Muscle of back (tissue), 13 donors: ENCODE measurements around the gene IFT57. TPM values are rescaled to one million over a fixed set of nuclear protein-coding genes. Genes with fewer than 3 reads are reported as not detected.
"Not testable (repeated sequence)": the region's sequence is repeated elsewhere in the genome, so short reads cannot be mapped to it uniquely, and the experiment has no call there.

Source experiments
- DNase-seq, 3 donors: peaks; one replicate each; pipeline versions ENCODE4 v3.0.0 to v3.0.0-alpha.2; 2013
- long read RNA-seq, 9 donors: transcript quantifications; one replicate each; lab custom pipeline, GENCODE V29; 2026
- polyA plus RNA-seq, 10 donors: library from polyadenylated mRNA; unstranded; fragments of 120-200 nt; gene quantifications; one replicate each; pipeline ENCODE4 v1.2.1, GENCODE V29; 2013; ENCODE audit not compliant: insufficient read length in 10 of 10

The IFT57 gene, protein sequence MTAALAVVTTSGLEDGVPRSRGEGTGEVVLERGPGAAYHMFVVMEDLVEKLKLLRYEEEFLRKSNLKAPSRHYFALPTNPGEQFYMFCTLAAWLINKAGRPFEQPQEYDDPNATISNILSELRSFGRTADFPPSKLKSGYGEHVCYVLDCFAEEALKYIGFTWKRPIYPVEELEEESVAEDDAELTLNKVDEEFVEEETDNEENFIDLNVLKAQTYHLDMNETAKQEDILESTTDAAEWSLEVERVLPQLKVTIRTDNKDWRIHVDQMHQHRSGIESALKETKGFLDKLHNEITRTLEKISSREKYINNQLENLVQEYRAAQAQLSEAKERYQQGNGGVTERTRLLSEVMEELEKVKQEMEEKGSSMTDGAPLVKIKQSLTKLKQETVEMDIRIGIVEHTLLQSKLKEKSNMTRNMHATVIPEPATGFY
- 10 to 100 TPM; 25.5 to 41.5 (median 31.5) TPM for polyA plus RNA-seq
- long read RNA-seq, donor 1, partial matches to known transcripts: 0 of 2 reads
- long read RNA-seq, donor 1, other reads (novel, unspliced or antisense): 0 of 2 reads
- long read RNA-seq, donor 2, partial matches to known transcripts: 0 of 4 reads
- long read RNA-seq, donor 2, other reads (novel, unspliced or antisense): 0 of 4 reads
- long read RNA-seq, donor 3: 0 reads
- long read RNA-seq, donor 4, transcript IFT57-201 (11 exons, 3,203 nt): major isoform, 7 of 7 reads
- long read RNA-seq, donor 4, partial matches to known transcripts: 0 of 7 reads
- long read RNA-seq, donor 4, other reads (novel, unspliced or antisense): 0 of 7 reads
- long read RNA-seq, donor 5, transcript IFT57-201 (11 exons, 3,203 nt): major isoform, 6 of 7 reads
- long read RNA-seq, donor 5, partial matches to known transcripts: 0 of 7 reads
- long read RNA-seq, donor 5, other reads (novel, unspliced or antisense): 0 of 7 reads
- long read RNA-seq, donor 6, transcript IFT57-201 (11 exons, 3,203 nt): major isoform, 6 of 6 reads
- long read RNA-seq, donor 6, partial matches to known transcripts: 0 of 6 reads
- long read RNA-seq, donor 6, other reads (novel, unspliced or antisense): 0 of 6 reads
- long read RNA-seq, donor 7, transcript IFT57-201 (11 exons, 3,203 nt): major isoform, 6 of 8 reads
- long read RNA-seq, donor 7, partial matches to known transcripts: 0 of 8 reads
- long read RNA-seq, donor 7, other reads (novel, unspliced or antisense): 0 of 8 reads
- long read RNA-seq, donor 8, partial matches to known transcripts: 0 of 5 reads
- long read RNA-seq, donor 8, other reads (novel, unspliced or antisense): 0 of 5 reads
- long read RNA-seq, donor 9: 0 reads

DNA sequence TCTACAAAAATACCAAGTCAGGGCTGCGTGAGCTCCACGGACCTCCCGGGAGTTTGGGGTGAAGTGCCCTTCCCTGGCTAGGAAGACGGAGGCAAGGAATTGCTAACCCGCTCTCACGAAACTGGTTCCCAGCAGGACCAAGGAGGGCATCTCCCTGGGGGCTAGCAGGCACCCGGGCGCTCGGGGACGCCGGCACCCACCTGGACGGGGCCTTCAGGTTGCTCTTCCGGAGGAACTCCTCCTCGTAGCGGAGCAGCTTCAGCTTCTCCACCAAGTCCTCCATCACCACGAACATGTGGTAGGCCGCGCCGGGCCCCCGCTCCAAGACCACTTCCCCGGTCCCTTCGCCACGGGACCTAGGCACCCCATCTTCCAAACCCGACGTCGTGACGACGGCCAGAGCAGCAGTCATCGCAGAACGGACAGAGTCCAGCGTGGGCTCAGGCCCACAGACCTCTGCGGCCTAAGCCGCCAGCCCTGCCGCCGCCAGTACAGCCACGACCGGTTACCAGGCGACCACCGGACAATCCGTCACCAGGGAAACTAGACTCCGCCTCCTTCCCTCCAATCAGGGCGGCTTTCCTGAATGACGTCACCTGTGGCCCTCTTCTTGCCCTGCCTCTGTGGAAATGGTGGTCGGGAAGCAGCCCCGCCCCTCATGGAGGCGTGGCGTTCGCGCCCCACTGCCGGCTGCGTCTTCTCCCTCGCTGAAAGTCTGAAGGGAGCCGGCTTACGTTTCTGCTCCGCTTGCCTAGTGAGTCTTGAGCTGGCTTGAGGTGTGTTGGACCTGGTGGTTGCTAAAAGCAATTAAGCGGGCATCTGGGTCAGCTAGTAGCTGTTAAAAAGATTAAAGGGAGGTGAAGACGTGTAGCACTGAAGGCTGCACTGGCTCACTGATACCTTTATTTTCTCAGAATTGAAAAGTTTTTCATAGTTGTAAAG is at the start of gene IFT57:
IFT57 (minus strand) TSS at position 514 of the 942 bp plus-strand sequence; CDS start at position 412, 102 bp downstream.
- DNase-seq: peak; percentile 98 to 99 (median 99)

DNA sequence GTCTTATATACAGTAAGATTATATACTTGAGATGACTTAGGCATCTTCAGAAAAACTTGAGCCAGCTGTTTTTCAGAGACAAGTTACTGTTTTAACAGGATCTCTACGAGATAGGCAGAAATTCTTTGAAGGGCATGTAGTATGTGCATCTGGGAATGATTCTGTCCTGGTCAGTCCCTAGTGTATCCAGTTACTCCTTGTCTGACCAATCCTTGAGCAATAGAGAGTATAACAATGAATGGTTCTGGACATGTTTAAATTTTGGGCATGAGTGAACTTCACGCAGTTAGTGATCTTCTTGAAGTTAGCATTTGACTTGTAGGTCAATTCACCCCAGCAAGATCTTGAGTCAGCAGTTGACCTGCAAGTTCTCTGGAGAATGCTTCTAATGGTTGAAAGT is 49.4 kb upstream of the IFT57 start:
- DNase-seq: no peak

DNA sequence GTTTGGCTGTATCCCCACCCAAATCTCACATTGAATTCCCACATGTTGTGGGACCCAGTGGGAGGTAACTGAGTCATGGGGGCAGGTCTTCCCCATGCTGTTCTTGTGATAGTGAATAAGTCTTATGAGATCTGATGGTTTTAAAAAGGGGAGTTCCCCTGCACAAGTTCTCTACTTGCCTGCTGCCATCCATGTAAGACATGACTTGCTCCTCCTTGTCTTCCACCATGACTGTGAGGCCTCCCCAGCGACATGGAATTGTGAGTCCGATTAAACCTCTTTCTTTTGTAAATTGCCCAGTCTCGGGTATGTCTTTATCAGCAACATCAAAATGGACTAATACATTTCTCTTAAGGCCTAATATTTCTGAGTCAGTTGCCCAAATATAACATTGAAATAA is 46.0 kb upstream of the IFT57 start:
- DNase-seq: not testable (repeated sequence)

DNA sequence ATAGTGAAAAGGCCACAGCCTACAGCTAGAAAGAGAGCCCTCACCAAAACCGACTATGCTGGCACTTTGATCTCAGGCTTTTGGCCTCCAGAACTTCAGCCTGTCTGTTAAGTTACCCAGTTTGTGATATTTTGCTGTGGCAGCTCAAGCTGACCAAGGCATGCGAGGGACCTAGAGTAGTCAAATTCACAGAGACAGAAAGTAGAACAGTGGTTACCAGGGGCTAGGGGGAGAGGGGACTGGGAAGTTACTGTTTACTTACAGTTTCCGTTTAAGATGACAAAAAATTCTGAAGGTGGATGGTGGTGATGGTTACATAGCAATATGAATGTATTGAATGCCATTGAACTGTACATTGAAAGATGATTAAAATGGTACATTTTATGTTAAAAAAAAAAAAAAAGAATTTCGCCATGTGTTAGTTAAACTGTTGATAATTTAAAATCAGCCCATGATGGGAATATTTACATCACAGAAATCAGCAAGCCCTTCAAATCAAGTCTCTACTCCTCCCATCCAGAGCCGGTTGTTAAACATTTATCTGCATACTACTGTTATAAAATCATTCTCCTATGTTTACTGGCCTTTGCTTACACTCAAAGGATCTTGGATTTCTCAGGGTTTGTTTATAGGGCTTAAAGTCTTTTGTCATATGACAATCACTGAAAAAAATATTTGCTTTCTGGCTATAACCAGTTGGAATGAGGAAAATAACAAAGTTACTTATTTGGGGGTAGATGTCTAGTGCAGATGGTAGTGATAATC is 42.5 kb upstream of the IFT57 start:
- not testable (repeated sequence) for DNase-seq

DNA sequence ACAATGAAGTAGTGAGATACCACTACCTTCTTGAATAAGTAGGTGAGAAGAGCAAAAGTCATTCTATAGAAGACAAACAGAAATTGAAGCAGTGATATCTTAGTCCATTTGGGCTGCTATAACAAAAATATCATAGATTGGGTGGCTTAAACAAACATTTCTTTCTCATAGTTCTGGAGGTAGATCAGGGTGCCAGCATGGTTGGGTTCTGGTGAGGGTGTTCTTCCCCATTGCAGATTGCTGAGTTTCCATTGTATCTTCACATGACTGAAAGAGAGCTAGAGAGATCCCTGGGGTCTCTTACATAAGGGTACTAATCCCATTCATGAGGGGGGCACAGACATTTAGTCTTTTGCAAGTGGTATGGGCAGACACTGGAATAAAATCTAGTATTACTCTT is 32.9 kb upstream of the IFT57 start:
- no peak for DNase-seq

DNA sequence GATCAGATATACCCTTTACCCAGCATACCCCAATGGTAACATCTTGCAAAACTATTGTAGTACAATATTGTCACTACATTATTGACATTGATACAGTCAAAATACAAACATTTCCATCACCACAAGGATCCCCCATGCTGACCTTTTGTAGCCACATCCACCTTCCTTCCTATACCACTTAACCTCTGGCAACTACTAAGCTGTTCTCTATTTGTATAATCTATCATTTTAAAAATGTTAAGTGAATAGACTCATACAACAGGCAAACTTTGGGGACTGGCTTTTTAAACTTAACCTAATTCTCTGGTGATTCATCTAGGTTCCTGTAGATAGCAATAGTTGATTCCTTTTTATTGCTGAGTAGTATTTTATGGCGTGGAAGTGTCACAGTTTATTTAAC is 29.6 kb upstream of the IFT57 start:
- DNase-seq: no peak

DNA sequence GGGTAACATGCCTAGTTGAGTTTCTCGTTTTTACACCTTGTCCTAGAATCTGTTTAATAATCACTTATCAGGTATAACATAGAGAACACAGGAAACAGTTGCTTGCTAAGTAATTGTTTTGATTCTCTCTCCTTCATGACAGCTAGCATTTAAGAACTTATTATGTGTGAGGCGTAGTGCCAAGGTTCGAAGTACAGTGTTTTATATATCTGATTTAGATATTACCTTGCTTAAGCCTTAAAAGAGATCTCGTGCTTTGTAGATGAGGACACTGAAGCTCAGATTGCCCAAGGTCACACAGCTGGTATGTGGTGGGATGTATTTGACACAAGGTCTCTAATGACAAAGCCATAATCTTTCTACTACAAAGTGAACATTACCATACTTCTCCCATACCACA is 29.0 kb upstream of the IFT57 start:
- DNase-seq: no peak

DNA sequence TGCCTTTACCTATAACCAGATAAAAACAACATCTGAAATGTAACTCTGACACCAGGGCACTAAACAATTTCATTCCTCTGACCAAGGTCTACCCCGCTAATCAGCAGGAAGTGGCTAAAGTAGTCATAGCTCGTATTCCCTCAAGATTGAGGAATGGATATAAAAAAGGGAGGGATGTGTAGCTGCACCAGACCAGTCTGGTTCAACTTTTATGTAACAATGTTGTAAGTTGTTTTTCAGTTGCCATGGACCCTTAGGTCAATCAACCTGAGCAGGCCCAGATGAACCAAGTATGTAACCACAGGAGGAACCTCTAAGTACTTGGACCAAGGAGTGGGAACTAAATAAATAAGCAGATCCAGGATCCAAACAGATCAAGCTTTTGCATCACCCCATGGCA is 28.4 kb upstream of the IFT57 start:
- DNase-seq: no peak

DNA sequence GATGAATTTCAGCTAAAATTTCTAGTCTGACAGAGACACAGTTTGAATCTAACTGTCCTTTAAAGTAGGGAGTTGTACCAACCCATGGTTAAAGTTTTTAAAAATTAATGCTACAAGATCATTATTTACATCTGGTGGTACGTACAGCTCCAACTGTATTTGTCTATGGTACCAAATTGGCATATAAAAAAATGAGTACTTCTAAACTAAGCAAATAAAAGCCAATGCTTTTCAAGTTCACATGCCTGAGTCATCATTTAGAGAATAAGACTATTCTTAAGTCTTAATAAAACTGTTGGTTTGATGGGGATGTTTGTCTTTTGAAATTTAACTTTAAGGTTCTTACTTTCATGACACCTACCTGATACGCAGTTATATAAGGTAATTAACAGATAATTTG is 21.0 kb upstream of the IFT57 start:
- DNase-seq: no peak

DNA sequence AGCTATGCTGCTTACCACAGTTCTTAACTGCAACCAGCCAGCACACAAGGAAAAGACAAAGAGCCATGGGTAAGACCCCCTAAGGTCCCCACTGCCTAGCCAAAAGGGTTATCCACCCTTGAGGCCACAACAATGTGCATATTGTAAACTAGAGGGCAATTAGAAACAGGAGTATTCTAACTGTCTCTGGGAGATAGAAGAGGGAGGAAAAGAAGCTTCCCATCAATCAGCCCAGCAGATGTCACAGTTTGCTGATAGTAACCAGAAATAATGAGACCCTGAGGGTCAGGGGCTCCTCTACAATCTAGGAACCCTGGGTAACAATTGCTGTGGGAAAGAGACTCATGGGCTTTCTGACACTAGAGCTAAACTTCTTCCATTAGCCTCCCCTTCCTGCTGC is 20.6 kb upstream of the IFT57 start:
- DNase-seq: no peak

DNA sequence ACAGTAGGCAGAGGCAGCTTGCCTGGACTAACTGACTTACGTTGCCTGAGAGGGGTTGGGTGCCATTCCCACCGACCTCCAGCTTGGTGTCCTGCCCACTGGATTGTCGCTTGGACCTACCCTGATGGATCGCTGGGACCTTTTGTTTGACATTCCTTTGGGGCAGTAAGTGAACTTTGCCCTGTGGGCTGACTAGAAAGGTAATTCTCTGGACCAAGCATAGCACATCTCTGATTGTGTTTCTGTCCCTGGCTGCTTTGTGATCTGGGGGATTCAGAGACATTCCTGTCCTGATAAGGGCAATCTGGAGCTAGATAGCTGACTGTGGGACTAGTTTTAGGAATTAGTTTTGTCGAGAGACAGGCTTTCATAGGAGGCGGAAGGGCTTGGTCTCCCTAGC is 19.5 kb upstream of the IFT57 start:
- DNase-seq: no peak

DNA sequence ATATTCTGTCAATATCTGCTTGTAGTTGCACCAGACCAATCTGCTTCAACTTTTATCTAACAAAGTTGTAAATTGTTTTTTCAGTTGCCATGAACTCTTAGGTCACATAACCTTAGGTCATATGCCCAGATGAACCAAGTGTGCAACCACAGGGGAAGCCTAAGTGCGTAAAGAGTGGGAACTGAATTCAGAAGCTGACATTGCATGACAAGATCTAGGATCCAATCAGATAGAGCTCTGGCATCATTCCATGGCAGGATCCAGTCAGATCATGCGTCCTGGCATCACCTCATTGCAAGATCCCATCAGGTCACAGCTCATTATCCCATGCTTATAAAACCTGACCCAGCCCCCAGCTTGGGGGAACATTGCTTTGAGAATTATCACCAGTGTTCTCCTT is 18.9 kb upstream of the IFT57 start:
- no peak for DNase-seq

DNA sequence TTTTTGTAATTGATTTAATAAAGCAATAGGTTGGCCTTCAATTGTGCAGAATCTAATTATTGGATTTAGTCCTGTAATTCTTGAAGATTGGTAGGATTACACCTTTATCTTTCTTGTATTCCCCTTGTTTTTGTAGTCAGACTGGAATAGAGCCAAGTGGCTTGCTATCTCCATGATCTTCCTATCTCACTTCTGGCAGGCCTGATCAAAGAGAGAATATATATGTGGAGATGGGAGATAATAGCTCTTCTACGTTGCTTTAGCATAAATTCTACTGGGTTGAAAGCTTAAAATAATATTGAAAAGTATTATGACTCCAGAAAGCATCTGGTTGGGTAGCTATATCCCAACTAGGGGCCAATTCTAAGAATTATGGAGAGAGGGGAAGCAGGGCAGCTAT is 16.9 kb upstream of the IFT57 start:
- no peak for DNase-seq

DNA sequence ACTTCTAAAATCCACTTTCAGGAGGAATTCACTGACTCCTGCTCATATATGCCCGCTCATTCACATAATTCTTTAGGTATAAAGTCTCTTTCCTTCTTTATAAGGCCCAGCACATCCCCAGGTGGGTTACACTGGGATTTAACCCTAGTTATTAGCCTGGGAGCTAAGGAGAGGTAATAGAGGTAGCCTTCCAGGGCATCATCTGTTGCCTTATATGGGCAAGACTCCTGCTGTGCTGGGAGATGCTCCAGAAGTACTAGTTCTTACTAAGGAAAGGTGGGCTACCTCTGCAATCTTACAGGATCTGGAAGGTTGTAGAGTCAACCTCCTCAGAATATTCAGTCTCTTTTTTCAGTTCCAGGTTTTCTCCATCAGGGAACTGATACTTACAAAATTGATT is 13.1 kb upstream of the IFT57 start:
- no peak for DNase-seq

DNA sequence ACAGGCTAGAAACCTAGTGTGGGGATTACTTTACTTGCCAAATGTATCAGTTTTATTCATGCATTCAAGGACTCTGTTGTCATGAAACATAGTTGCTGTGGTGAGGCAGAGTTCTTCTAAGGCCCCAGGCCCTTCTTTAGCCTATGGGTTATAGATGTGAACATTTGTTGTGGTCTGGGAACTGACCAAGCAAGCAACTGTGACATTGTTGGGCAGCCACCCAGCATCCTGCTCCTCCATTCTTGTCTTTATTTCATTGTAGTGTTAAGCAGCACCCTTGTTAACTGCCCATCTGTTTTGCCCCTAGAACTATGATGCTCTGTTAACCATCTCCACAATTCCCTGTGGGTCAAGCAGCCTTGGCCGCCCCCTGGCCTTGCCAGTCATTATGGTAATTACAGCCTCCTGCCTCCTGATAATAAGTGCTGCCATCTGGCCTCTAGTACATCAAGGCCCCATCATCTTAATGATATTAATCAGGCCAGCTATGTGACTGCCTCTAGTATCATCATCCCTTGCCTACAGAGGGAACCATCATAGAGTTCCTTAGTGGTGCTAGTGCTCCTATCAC is 12.2 kb upstream of the IFT57 start:
- DNase-seq: no peak

DNA sequence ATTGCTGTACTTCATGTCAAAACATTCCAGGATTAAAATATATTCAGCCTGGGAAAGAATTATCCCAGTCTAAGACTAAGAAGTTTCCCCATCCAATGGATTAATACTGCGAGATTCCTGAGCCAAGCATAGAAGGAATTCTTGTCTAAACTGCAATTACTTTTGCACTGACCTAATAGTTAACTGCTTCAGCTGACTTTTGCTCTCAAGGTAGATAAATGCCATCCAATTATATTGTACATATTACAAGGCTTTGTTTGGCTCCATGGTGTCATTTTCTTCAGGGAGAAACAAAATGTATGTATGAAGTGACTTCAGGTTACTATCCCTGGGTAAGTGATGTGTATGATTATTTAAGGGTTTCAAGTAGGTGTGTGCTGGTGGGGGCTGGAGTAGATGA is 6.1 kb upstream of the IFT57 start:
- DNase-seq: no peak

DNA sequence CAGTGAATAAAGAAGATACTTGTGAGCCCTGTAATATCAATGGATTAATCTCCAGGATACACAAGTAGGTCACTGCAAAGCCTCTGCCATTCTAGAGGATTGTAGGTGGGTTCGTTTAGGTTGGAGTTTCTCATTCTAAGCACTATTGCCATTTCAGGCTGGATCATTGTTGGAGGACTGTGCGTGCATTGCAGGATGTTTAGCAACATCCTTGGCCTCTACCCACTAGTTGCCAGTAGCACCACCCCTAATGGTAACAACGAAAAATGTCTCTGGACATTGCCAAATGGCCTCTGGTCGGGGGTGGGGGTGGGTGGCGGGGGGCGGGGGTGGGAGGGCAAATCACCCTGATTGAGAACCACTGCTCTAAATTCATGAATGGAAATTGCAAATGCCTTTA is 4.9 kb upstream of the IFT57 start:
- no peak for DNase-seq

DNA sequence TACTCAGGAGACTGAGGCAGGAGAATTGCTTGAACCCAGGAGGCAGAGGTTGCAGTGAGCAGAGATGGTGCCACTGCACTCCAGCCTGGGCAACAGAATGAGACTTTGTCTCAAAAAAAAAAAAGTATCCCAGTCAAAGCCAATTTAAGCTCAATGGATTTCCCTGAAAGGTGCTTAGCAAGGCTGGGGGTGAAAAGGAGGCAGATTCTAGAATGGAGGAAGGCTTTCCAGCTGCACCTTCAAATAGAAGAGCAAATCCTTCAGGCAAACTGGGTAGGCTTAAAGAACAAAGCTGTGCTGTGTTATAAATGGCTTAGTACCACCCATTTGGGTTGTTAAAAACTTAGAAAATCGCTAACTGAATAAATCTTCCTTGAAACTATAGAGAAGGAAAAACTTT is 3.0 kb upstream of the IFT57 start:
- DNase-seq: no peak

DNA sequence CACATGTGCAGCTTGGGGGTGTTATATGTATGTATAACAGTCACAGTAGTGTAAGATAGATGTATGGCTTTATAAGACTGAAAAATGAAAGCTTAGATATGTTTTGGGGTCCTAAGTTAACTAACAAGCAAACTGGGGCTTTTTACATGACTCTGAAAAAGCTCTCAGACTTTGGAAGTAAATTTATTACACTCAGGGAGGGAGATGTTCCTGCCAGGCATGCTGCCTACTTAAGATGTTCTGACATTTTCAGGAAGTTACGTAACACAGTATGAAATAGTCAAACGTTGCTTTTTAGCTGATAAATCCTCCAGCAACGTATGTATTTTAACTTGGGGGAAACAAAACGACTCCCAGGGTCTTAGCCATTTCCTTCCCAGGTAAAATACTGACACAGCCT is 1.7 kb upstream of the IFT57 start:
- DNase-seq: peak in 1 of 3 donors; percentile 16
